Skeletal muscle tissue (tissue), 4 donors: ENCODE data around the gene PSENEN. TPM values are rescaled to one million over a fixed set of nuclear protein-coding genes. Genes with fewer than 3 reads are reported as not detected.
"Not testable (repeated sequence)": the region's sequence is repeated elsewhere in the genome, so short reads cannot be mapped to it uniquely, and the experiment has no call there.

Source experiments
- H3K27ac ChIP-seq: one replicate; pipeline ENCODE4 v1.7.0; 2013; ENCODE audit warnings: mild to moderate bottlenecking, low read depth, low read length, inconsistent platforms
- H3K27me3 ChIP-seq, 3 donors: one replicate each; pipeline ENCODE4 v1.7.0; 2013; ENCODE audit warnings: low read length in 3 of 3; ENCODE audit not compliant: control insufficient read depth in 3 of 3, insufficient read depth in 3 of 3
- H3K36me3 ChIP-seq, 3 donors: one replicate each; pipeline ENCODE4 v1.7.0; 2013; ENCODE audit warnings: low read length in 3 of 3; ENCODE audit not compliant: control insufficient read depth in 3 of 3, insufficient read depth in 3 of 3
- H3K4me1 ChIP-seq, 3 donors: one replicate each; pipeline ENCODE4 v1.7.0; 2013; ENCODE audit warnings: low read length in 3 of 3, mild to moderate bottlenecking in 3 of 3; ENCODE audit not compliant: control insufficient read depth in 3 of 3, insufficient read depth in 3 of 3
- H3K4me3 ChIP-seq, 3 donors: one replicate each; pipeline ENCODE4 v1.7.0; 2013; ENCODE audit warnings: low read length in 3 of 3
- H3K9ac ChIP-seq, 3 donors: one replicate each; pipeline ENCODE4 v1.7.0; 2013; ENCODE audit warnings: low read length in 3 of 3, mild to moderate bottlenecking in 3 of 3, moderate library complexity in 2 of 3, low read depth in 1 of 3
- H3K9me3 ChIP-seq, 3 donors: one replicate each; pipeline ENCODE4 v1.7.0; 2013; ENCODE audit warnings: low read length in 3 of 3; ENCODE audit not compliant: control insufficient read depth in 3 of 3
- total RNA-seq: library from RNA; depleted of rRNA; stranded (reverse); fragments of >200 nt; gene quantifications from one replicate; pipeline ENCODE4 v1.2.3, GENCODE V29; 2014
- donor health status: Osteomylitis.

PSENEN gene
- total RNA-seq, 1 donor from 2014 or later: 7.8 TPM

- Histone ChIP-seq H3K9ac (peak overlapping the region; percentile 88 to 91 (median 91)), H3K27ac (peak overlapping the region; percentile 66), H3K9me3 (no peaks in the 10 kb centered on the region), H3K4me1 (peaks cover 26 to 39% (median 26%) of the 10 kb centered on the region in 3 donors), H3K4me3 (peak overlapping the region; percentile 79 to 90 (median 88)), H3K36me3 (peaks cover 25 to 31% (median 26%) of the 10 kb centered on the region in 3 donors), H3K27me3 (no peaks in the 10 kb centered on the region)
These were observed 27.0 kb upstream of the PSENEN start for GRCh38 chr19:35718345-35719041.

GRCh38 chr19:35719402-35720162, 25.9 kb upstream of the PSENEN start:
- Histone ChIP-seq H3K27me3 (no peaks in the 10 kb centered on the region), H3K36me3 (peaks cover 35 to 41% (median 37%) of the 10 kb centered on the region in 3 donors), H3K9ac (peak overlapping the region in 2 of 3 donors; percentile 88 to 91), H3K4me1 (peaks cover 26 to 39% (median 26%) of the 10 kb centered on the region in 3 donors), H3K9me3 (no peaks in the 10 kb centered on the region), H3K4me3 (peak overlapping the region in 2 of 3 donors; percentile 79 to 90), H3K27ac (no peak overlapping the region)

GRCh38 chr19:35720163-35720524, 25.3 kb upstream of the PSENEN start:
- Histone ChIP-seq H3K36me3 (peaks cover 41 to 47% (median 42%) of the 10 kb centered on the region in 3 donors), H3K27ac (no peak overlapping the region), H3K4me1 (peaks cover 26 to 33% (median 26%) of the 10 kb centered on the region in 3 donors), H3K4me3 (no peak overlapping the region), H3K27me3 (no peaks in the 10 kb centered on the region), H3K9me3 (no peaks in the 10 kb centered on the region), H3K9ac (no peak overlapping the region)

GRCh38 chr19:35720648-35721047, 24.8 kb upstream of the PSENEN start:
- Histone ChIP-seq H3K27ac (no peak overlapping the region), H3K9ac (no peak overlapping the region), H3K4me1 (peaks cover 22 to 28% (median 22%) of the 10 kb centered on the region in 3 donors), H3K9me3 (no peaks in the 10 kb centered on the region), H3K36me3 (peaks cover 46 to 52% (median 47%) of the 10 kb centered on the region in 3 donors), H3K4me3 (no peak overlapping the region), H3K27me3 (no peaks in the 10 kb centered on the region)

GRCh38 chr19:35721374-35721773, 24.1 kb upstream of the PSENEN start:
- Histone ChIP-seq H3K27ac (no peak overlapping the region), H3K9me3 (no peaks in the 10 kb centered on the region), H3K27me3 (no peaks in the 10 kb centered on the region), H3K4me3 (no peak overlapping the region), H3K9ac (no peak overlapping the region), H3K4me1 (peaks cover 14 to 21% (median 15%) of the 10 kb centered on the region in 3 donors), H3K36me3 (peaks cover 53 to 59% (median 55%) of the 10 kb centered on the region in 3 donors)

- Histone ChIP-seq H3K27ac (no peak overlapping the region), H3K9me3 (no peaks in the 10 kb centered on the region), H3K4me3 (no peak overlapping the region), H3K36me3 (peaks cover 63 to 67% (median 64%) of the 10 kb centered on the region in 3 donors), H3K4me1 (peaks cover 13 to 18% (median 13%) of the 10 kb centered on the region in 3 donors), H3K27me3 (no peaks in the 10 kb centered on the region), H3K9ac (no peak overlapping the region)
These were observed 23.0 kb upstream of the PSENEN start for GRCh38 chr19:35722461-35722860.

- H3K36me3 ChIP-seq: peaks cover 67 to 72% (median 69%) of the 10 kb centered on the region in 3 donors
- H3K4me3 ChIP-seq: no peak overlapping the region
- H3K27me3 ChIP-seq: no peaks in the 10 kb centered on the region
- H3K9ac ChIP-seq: no peak overlapping the region
- no peaks in the 10 kb centered on the region for H3K9me3 ChIP-seq
- H3K27ac ChIP-seq: no peak overlapping the region
- H3K4me1 ChIP-seq: peaks cover 13 to 18% (median 13%) of the 10 kb centered on the region in 3 donors
These were observed 22.6 kb upstream of the PSENEN start for GRCh38 chr19:35722897-35723296.

- Histone ChIP-seq H3K4me1 (peaks cover 10 to 14% (median 10%) of the 10 kb centered on the region in 3 donors), H3K4me3 (no peak overlapping the region), H3K9me3 (no peaks in the 10 kb centered on the region), H3K27me3 (no peaks in the 10 kb centered on the region), H3K36me3 (peaks cover 75 to 79% (median 76%) of the 10 kb centered on the region in 3 donors), H3K9ac (no peak overlapping the region), H3K27ac (no peak overlapping the region)
These were observed 21.8 kb upstream of the PSENEN start for GRCh38 chr19:35723671-35724070.

- not testable (repeated sequence) for H3K27me3 ChIP-seq, H3K9me3 ChIP-seq, H3K4me1 ChIP-seq, H3K9ac ChIP-seq, H3K4me3 ChIP-seq, H3K27ac ChIP-seq
- H3K36me3 ChIP-seq: peaks cover 80 to 84% (median 81%) of the 10 kb centered on the region in 3 donors
These were observed 21.3 kb upstream of the PSENEN start for GRCh38 chr19:35724132-35724531.

- H3K27ac ChIP-seq: no peak overlapping the region
- no peak overlapping the region for H3K9ac ChIP-seq
- H3K4me1 ChIP-seq: peaks cover 1 to 5% (median 2%) of the 10 kb centered on the region in 3 donors
- H3K9me3 ChIP-seq: no peaks in the 10 kb centered on the region
- H3K36me3 ChIP-seq: peaks cover 84 to 86% (median 85%) of the 10 kb centered on the region in 3 donors
- no peaks in the 10 kb centered on the region for H3K27me3 ChIP-seq
- no peak overlapping the region for H3K4me3 ChIP-seq
These were observed 20.9 kb upstream of the PSENEN start for GRCh38 chr19:35724560-35724959.
